HCT116 (cell line): ENCODE measurements around the gene TRABD. TPM values are rescaled to one million over a fixed set of nuclear protein-coding genes. Genes with fewer than 3 reads are reported as not detected.

Experiments used
- ATAC-seq: fragments of 200-7000 bp; cut with Tn5 transposase; 2 replicates; pipeline ENCODE4 v1.9.1; 2020; ENCODE audit warnings: mild to moderate bottlenecking, moderate library complexity
- BruUV-seq: library from RNA; stranded (reverse); fragments of 400-500 nt; replicated peaks from 2 replicates; lab custom pipeline; 2021; lab: Mats Ljungman, UMichigan
- CTCF ChIA-PET: fragments of 300-600 bp; sonication (Branson Sonifier 250); formaldehyde crosslinking; loops from one replicate; lab custom pipeline; 2021; ENCODE audit warnings: antibody characterized with exemption; lab: Charles Lee
- POLR2A ChIA-PET: fragments of 300-600, 350-600 bp; sonication (Branson Sonifier 250); formaldehyde crosslinking; loops from one replicate; lab custom pipeline; 2021; ENCODE audit warnings: antibody characterized with exemption; lab: Charles Lee
- RAD21 ChIA-PET, 2 experiments: fragments of 300-600 bp; sonication (Branson Sonifier 250); formaldehyde crosslinking; loops; one replicate each; lab custom pipeline; 2023; ENCODE audit warnings: low total read pairs in 2 of 2; ENCODE audit not compliant: uncharacterized antibody in 2 of 2, unreplicated experiment in 2 of 2, low non-redundant PET in 1 of 2; lab: Charles Lee
- DNase-seq: peaks from one replicate; pipeline ENCODE4 v3.0.0-alpha.2; 2010; ENCODE audit warnings: low read depth, low spot score
- H2AFZ ChIP-seq: fragments of 200-600 bp; shearing (Covaris generic), sonication (generic); 2 replicates; pipeline ENCODE4 v1.6.1; 2017; ENCODE audit warnings: low read depth, mixed run types, mixed read lengths, antibody characterized with exemption, low read length; ENCODE audit not compliant: poor library complexity, severe bottlenecking
- H3K27ac ChIP-seq: 2 replicates; pipeline ENCODE4 v1.5.1; 2012; ENCODE audit warnings: low read depth, low read length
- H3K27me3 ChIP-seq: fragments of 200-600 bp; sonication (generic); 2 replicates; pipeline ENCODE4 v1.6.1; 2016; ENCODE audit warnings: mixed run types, low read length, mixed read lengths; ENCODE audit not compliant: insufficient read depth
- H3K36me3 ChIP-seq, 2 experiments: fragments of 200-500 bp in 1 of 2; fragments of 200-600 bp in 1 of 2; sonication (Bioruptor generic) in 1 of 2; sonication (generic) in 1 of 2; 2 replicates each; pipeline versions ENCODE4 v1.5.1 to v1.6.1; 2014 to 2016; ENCODE audit warnings: low read length in 2 of 2, inconsistent platforms in 1 of 2, mixed read lengths in 1 of 2, mixed run types in 1 of 2; ENCODE audit not compliant: insufficient read depth in 2 of 2, control insufficient read depth in 1 of 2
- H3K4me1 ChIP-seq, 2 experiments: fragments of 200-600 bp in 1 of 2; sonication (generic) in 1 of 2; 2 replicates each; pipeline versions ENCODE4 v1.5.1 to v1.6.1; 2012 to 2017; ENCODE audit warnings: low read length in 2 of 2, inconsistent platforms in 1 of 2, mild to moderate bottlenecking in 1 of 2, mixed read lengths in 1 of 2, mixed run types in 1 of 2, moderate library complexity in 1 of 2; ENCODE audit not compliant: insufficient read depth in 2 of 2, control insufficient read depth in 1 of 2
- H3K4me2 ChIP-seq: fragments of 200-600 bp; sonication (generic); 2 replicates; pipeline ENCODE4 v1.6.1; 2017; ENCODE audit warnings: mixed run types, low read length, mixed read lengths
- H3K4me3 ChIP-seq, 2 experiments: fragments of 200-600 bp in 1 of 2; sonication (generic) in 1 of 2; replicated peaks in 1 of 2; 2 replicates each; pipeline ENCODE4 v1.5.1; 2011 to 2016; ENCODE audit warnings: low read length in 2 of 2, control low read depth in 1 of 2, low read depth in 1 of 2, mild to moderate bottlenecking in 1 of 2, mixed read lengths in 1 of 2, mixed run types in 1 of 2
- H3K79me2 ChIP-seq: fragments of 200-600 bp; sonication (generic); 2 replicates; pipeline ENCODE4 v1.6.1; 2017; ENCODE audit warnings: mild to moderate bottlenecking, mixed run types, low read length, moderate library complexity, mixed read lengths; ENCODE audit not compliant: insufficient read depth
- H3K9ac ChIP-seq: fragments of 200-600 bp; sonication (generic); 2 replicates; pipeline ENCODE4 v1.6.1; 2016; ENCODE audit warnings: low read length, mixed read lengths
- H3K9me2 ChIP-seq: fragments of 200-600 bp; sonication (generic), shearing (Covaris generic); 2 replicates; pipeline ENCODE4 v1.6.1; 2017; ENCODE audit warnings: mixed run types, mild to moderate bottlenecking, moderate library complexity; ENCODE audit not compliant: insufficient read depth
- H3K9me3 ChIP-seq, 2 experiments: fragments of 200-500 bp in 1 of 2; fragments of 200-600 bp in 1 of 2; sonication (Bioruptor generic) in 1 of 2; sonication (generic) in 1 of 2; 2 replicates each; pipeline ENCODE4 v1.6.1; 2014 to 2017; ENCODE audit warnings: low read length in 2 of 2, mixed read lengths in 2 of 2, inconsistent platforms in 1 of 2, low read depth in 1 of 2, mild to moderate bottlenecking in 1 of 2, mixed run types in 1 of 2, moderate library complexity in 1 of 2; ENCODE audit not compliant: control insufficient read depth in 1 of 2, insufficient read depth in 1 of 2
- H4K20me1 ChIP-seq: fragments of 200-600 bp; sonication (generic), shearing (Covaris generic); 2 replicates; pipeline ENCODE4 v1.6.1; 2017; ENCODE audit warnings: mixed run types, mild to moderate bottlenecking, moderate library complexity; ENCODE audit not compliant: insufficient read depth
- CBX3 ChIP-seq: IDR thresholded peaks from 2 replicates; pipeline ENCODE4 v1.6.1; 2012; ENCODE audit warnings: low read depth
- CEBPB ChIP-seq: IDR thresholded peaks from 2 replicates; pipeline ENCODE4 v1.6.1; 2012; ENCODE audit warnings: low read depth
- EGR1 ChIP-seq: IDR thresholded peaks from 2 replicates; pipeline ENCODE4 v1.6.1; 2012; ENCODE audit warnings: low read depth
- EZH2 ChIP-seq: fragments of 200-600 bp; sonication (generic); IDR thresholded peaks from 2 replicates; pipeline ENCODE4 v1.6.1; 2017; ENCODE audit warnings: antibody characterized with exemption, mixed run types
- EZH2phosphoT487 ChIP-seq: fragments of 200-600 bp; IDR thresholded peaks from 2 replicates; pipeline ENCODE4 v1.6.1; 2018; ENCODE audit warnings: antibody characterized with exemption, borderline replicate concordance
- FOSL1 ChIP-seq: IDR thresholded peaks from 2 replicates; pipeline ENCODE4 v1.6.1; 2012; ENCODE audit warnings: low read depth
- JUND ChIP-seq: IDR thresholded peaks from 2 replicates; pipeline ENCODE4 v1.6.1; 2012
- RAD21 ChIP-seq: IDR thresholded peaks from 2 replicates; pipeline ENCODE4 v1.6.1; 2012; ENCODE audit warnings: low read depth, mild to moderate bottlenecking
- SIN3A ChIP-seq: IDR thresholded peaks from 2 replicates; pipeline ENCODE4 v1.6.1; 2012; ENCODE audit warnings: low read depth
- SRF ChIP-seq: IDR thresholded peaks from 2 replicates; pipeline ENCODE4 v1.6.1; 2012; ENCODE audit warnings: low read depth
- YY1 ChIP-seq: IDR thresholded peaks from 2 replicates; pipeline ENCODE4 v1.6.1; 2011; ENCODE audit warnings: low read length, low read depth, moderate library complexity, mild to moderate bottlenecking; ENCODE audit not compliant: insufficient replicate concordance; ENCODE audit errors: extremely low read depth
- intact Hi-C: fragments of 100-400 bp; cut with micrococcal nuclease; formaldehyde crosslinking; loops from 2 replicates; pipeline ENCODE4 v1.10.0; 2022
- total RNA-seq: library from RNA; stranded (reverse); gene quantifications from one replicate; pipeline ENCODE4 v1.2.1, GENCODE V29; 2021; ENCODE audit not compliant: unreplicated experiment
- TF ChIP-seq, protein P1 (sequence below), 3 experiments: fragments of 200-600 bp in 1 of 3; sonication (generic) in 1 of 3; IDR thresholded peaks in 2 of 3; conservative IDR thresholded peaks in 1 of 3; 2 replicates each; pipeline ENCODE4 v1.5.1; 2012 to 2017; ENCODE audit warnings: low read depth in 2 of 3, low read length in 2 of 3, antibody characterized with exemption in 1 of 3, borderline replicate concordance in 1 of 3, control low read depth in 1 of 3, mild to moderate bottlenecking in 1 of 3, mixed read lengths in 1 of 3, mixed run types in 1 of 3, moderate library complexity in 1 of 3; ENCODE audit not compliant: insufficient read depth in 1 of 3
- TF ChIP-seq, protein P2 (sequence below): IDR thresholded peaks from 2 replicates; pipeline ENCODE4 v1.6.1; 2011; ENCODE audit warnings: mild to moderate bottlenecking, low read length, moderate library complexity; ENCODE audit not compliant: insufficient replicate concordance; ENCODE audit errors: extremely low read depth
- TF ChIP-seq, protein P3 (sequence below): IDR thresholded peaks from 2 replicates; pipeline ENCODE4 v1.6.1; 2012; ENCODE audit warnings: low read depth

Gene TRABD
- total RNA-seq, 1 experiment from 2014 or later: 90.3 TPM

DNA sequence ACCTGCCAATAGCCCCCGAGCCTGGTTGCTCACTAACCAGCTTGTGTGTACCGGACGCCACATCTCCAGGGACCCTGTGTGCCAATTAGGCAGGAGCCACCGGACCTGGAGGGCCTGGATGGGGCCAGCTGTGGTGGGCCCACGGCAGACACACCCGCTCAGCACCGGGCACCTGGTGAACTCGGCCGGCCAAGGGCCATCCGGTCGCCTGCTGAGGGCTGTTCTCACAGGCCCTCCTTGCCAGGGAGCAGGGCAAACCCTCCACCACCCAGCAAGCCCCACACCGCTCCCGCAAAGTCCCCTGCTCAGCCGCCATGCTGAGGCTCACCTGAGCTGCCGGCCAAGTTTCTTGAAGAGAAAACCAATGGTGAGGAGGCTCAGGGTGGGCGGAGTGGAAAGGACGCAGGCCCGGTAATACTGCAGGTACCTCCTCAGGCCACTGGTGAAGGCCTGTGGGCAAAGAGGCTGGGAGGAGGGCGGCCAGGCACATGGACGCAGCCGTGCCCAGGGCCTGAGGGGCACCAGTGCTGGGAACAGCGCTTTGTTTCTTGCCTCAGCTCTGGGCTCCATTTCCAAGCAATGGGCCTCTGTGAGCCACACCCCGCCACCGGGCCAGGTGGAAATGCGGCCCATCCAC lies 42.0 kb downstream of the TRABD start:
- intact Hi-C loops: no loop called here
- no peak for ATAC-seq
- Histone ChIP-seq H3K27ac (no peak overlapping the region), H3K36me3 (peaks cover 9 to 10% of the 10 kb centered on the region in 2 experiments; a peak in 2 of 4 replicates), H3K9me3 (no peaks in the 10 kb centered on the region), H3K79me2 (peaks cover 9% of the 10 kb centered on the region), H3K4me2 (no peak overlapping the region), H3K27me3 (no peaks in the 10 kb centered on the region), H3K9me2 (no peaks in the 10 kb centered on the region), H3K9ac (no peak overlapping the region), H2AFZ (no peak overlapping the region), H4K20me1 (no peaks in the 10 kb centered on the region), H3K4me3 (no peak overlapping the region)
- no TSS peak for BruUV-seq
- ChIA-PET CTCF (no interaction called here), RAD21 (no interaction called here)
- DNase-seq: no peak
- TF ChIP-seq, protein P1, sequence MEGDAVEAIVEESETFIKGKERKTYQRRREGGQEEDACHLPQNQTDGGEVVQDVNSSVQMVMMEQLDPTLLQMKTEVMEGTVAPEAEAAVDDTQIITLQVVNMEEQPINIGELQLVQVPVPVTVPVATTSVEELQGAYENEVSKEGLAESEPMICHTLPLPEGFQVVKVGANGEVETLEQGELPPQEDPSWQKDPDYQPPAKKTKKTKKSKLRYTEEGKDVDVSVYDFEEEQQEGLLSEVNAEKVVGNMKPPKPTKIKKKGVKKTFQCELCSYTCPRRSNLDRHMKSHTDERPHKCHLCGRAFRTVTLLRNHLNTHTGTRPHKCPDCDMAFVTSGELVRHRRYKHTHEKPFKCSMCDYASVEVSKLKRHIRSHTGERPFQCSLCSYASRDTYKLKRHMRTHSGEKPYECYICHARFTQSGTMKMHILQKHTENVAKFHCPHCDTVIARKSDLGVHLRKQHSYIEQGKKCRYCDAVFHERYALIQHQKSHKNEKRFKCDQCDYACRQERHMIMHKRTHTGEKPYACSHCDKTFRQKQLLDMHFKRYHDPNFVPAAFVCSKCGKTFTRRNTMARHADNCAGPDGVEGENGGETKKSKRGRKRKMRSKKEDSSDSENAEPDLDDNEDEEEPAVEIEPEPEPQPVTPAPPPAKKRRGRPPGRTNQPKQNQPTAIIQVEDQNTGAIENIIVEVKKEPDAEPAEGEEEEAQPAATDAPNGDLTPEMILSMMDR (IDR thresholded peaks at IDR 0.05 in 2 of 3, conservative IDR thresholded peaks at IDR 0.05 in 1 of 3; ENCODE audit: borderline replicate concordance in 1 of 3, insufficient read depth in 1 of 3, low read depth in 2 of 3, low read length in 2 of 3): no peak
- TF ChIP-seq SIN3A (no peak), RAD21 (no peak), CEBPB (no peak), EGR1 (no peak), JUND (no peak), EZH2 (no peak), CBX3 (no peak), SRF (no peak), FOSL1 (no peak), EZH2phosphoT487 (no peak), YY1 (no peak)
- TF ChIP-seq, protein P2, sequence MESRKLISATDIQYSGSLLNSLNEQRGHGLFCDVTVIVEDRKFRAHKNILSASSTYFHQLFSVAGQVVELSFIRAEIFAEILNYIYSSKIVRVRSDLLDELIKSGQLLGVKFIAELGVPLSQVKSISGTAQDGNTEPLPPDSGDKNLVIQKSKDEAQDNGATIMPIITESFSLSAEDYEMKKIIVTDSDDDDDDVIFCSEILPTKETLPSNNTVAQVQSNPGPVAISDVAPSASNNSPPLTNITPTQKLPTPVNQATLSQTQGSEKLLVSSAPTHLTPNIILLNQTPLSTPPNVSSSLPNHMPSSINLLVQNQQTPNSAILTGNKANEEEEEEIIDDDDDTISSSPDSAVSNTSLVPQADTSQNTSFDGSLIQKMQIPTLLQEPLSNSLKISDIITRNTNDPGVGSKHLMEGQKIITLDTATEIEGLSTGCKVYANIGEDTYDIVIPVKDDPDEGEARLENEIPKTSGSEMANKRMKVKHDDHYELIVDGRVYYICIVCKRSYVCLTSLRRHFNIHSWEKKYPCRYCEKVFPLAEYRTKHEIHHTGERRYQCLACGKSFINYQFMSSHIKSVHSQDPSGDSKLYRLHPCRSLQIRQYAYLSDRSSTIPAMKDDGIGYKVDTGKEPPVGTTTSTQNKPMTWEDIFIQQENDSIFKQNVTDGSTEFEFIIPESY: no peak
- TF ChIP-seq, protein P3, sequence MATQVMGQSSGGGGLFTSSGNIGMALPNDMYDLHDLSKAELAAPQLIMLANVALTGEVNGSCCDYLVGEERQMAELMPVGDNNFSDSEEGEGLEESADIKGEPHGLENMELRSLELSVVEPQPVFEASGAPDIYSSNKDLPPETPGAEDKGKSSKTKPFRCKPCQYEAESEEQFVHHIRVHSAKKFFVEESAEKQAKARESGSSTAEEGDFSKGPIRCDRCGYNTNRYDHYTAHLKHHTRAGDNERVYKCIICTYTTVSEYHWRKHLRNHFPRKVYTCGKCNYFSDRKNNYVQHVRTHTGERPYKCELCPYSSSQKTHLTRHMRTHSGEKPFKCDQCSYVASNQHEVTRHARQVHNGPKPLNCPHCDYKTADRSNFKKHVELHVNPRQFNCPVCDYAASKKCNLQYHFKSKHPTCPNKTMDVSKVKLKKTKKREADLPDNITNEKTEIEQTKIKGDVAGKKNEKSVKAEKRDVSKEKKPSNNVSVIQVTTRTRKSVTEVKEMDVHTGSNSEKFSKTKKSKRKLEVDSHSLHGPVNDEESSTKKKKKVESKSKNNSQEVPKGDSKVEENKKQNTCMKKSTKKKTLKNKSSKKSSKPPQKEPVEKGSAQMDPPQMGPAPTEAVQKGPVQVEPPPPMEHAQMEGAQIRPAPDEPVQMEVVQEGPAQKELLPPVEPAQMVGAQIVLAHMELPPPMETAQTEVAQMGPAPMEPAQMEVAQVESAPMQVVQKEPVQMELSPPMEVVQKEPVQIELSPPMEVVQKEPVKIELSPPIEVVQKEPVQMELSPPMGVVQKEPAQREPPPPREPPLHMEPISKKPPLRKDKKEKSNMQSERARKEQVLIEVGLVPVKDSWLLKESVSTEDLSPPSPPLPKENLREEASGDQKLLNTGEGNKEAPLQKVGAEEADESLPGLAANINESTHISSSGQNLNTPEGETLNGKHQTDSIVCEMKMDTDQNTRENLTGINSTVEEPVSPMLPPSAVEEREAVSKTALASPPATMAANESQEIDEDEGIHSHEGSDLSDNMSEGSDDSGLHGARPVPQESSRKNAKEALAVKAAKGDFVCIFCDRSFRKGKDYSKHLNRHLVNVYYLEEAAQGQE: no peak
- TF ChIP-seq, all 23 proteins: peak for 0
- POLR2A ChIA-PET: no interaction called here
- H3K4me1 ChIP-seq: no peaks in the 10 kb centered on the region
